HEK293 (cell line): ENCODE results near the gene TESMIN.
A peak's percentile ranks its signal among the peaks of the same experiment; 100 is the strongest.

Source experiments
- CTCF ChIA-PET: fragments of 350-600 bp; formaldehyde crosslinking; extraction: SDS; loops from one replicate; lab custom pipeline; 2021; ENCODE audit warnings: antibody characterized with exemption; lab: Yijun Ruan, JAX
- POLR2A ChIA-PET: fragments of 300-600 bp; formaldehyde crosslinking; extraction: SDS; loops from one replicate; lab custom pipeline; 2020; ENCODE audit warnings: antibody characterized with exemption, inconsistent platforms; lab: Yijun Ruan, JAX
- H3K27ac ChIP-seq: fragments of 200-500 bp; sonication (Bioruptor generic); 2 replicates; pipeline ENCODE4 v1.5.1; 2014; ENCODE audit warnings: low read depth, low read length, control low read depth, inconsistent platforms; ENCODE audit errors: extremely low read depth
- H3K36me3 ChIP-seq, 2 experiments: fragments of 200-500 bp in 1 of 2; sonication (Bioruptor generic) in 1 of 2; 1 replicate in 1 of 2; 2 replicates in 1 of 2; pipeline ENCODE4 v1.5.1; 2014 to 2017; ENCODE audit warnings: inconsistent platforms in 2 of 2, low read length in 2 of 2; ENCODE audit not compliant: control insufficient read depth in 2 of 2, insufficient read depth in 1 of 2
- H3K4me1 ChIP-seq: fragments of 200-500 bp; sonication (Bioruptor generic); 2 replicates; pipeline ENCODE4 v1.5.1; 2014; ENCODE audit warnings: mild to moderate bottlenecking, low read length, inconsistent platforms; ENCODE audit not compliant: control insufficient read depth, insufficient read depth
- H3K4me3 ChIP-seq: 2 replicates; pipeline ENCODE4 v1.5.1; 2011; ENCODE audit warnings: low read depth, mild to moderate bottlenecking, control low read depth, low read length, moderate library complexity
- H3K9me3 ChIP-seq: fragments of 200-500 bp; sonication (Bioruptor generic); 2 replicates; pipeline ENCODE4 v1.5.1; 2014; ENCODE audit warnings: low read depth, low read length, inconsistent platforms; ENCODE audit not compliant: control insufficient read depth, insufficient read depth
- GFI1B ChIP-seq: fragments of 450-650 bp; formaldehyde crosslinking; IDR thresholded peaks from 2 replicates; pipeline ENCODE4 v1.5.1; 2016; ENCODE audit warnings: missing biosample characterization, missing genetic modification characterization
- HOXC10 ChIP-seq: sonication (generic); formaldehyde crosslinking; IDR thresholded peaks from 2 replicates; pipeline ENCODE4 v1.8.1; 2023; ENCODE audit warnings: mild to moderate bottlenecking, missing genetic modification reagents
- MZF1 ChIP-seq: fragments of 450-650 bp; formaldehyde crosslinking; IDR thresholded peaks from 2 replicates; pipeline ENCODE4 v1.5.1; 2017; ENCODE audit warnings: missing biosample characterization, missing genetic modification characterization, borderline replicate concordance
- TCF7L2 ChIP-seq: IDR thresholded peaks from 2 replicates; pipeline ENCODE4 v1.6.1; 2011; ENCODE audit warnings: low read depth, mild to moderate bottlenecking, inconsistent platforms, low read length, moderate library complexity, borderline replicate concordance
- TRIM28 ChIP-seq: IDR thresholded peaks from 2 replicates; pipeline ENCODE4 v1.6.1; 2011; ENCODE audit warnings: low read length, control low read depth, borderline replicate concordance
- YY1 ChIP-seq: fragments of 450-650 bp; formaldehyde crosslinking; IDR thresholded peaks from 2 replicates; pipeline ENCODE4 v1.5.1; 2018; ENCODE audit warnings: missing biosample characterization, missing genetic modification characterization
- YY2 ChIP-seq: fragments of 450-650 bp; formaldehyde crosslinking; IDR thresholded peaks from 2 replicates; pipeline ENCODE4 v1.5.1; 2016; ENCODE audit warnings: missing biosample characterization, missing genetic modification characterization
- ZBTB1 ChIP-seq: fragments of 450-650 bp; formaldehyde crosslinking; IDR thresholded peaks from 2 replicates; pipeline ENCODE4 v1.5.1; 2016; ENCODE audit warnings: missing biosample characterization, missing genetic modification characterization
- ZBTB48 ChIP-seq: fragments of 450-650 bp; formaldehyde crosslinking; IDR thresholded peaks from 2 replicates; pipeline ENCODE4 v1.5.1; 2016; ENCODE audit warnings: missing biosample characterization, missing genetic modification characterization
- ZNF214 ChIP-seq: fragments of 450-650 bp; formaldehyde crosslinking; IDR thresholded peaks from 2 replicates; pipeline ENCODE4 v1.5.1; 2017; ENCODE audit warnings: missing biosample characterization, mild to moderate bottlenecking, missing genetic modification characterization, borderline replicate concordance
- ZNF239 ChIP-seq: fragments of 450-650 bp; formaldehyde crosslinking; IDR thresholded peaks from 2 replicates; pipeline ENCODE4 v1.5.1; 2016; ENCODE audit warnings: missing biosample characterization, missing genetic modification characterization
- ZNF266 ChIP-seq: fragments of 450-650 bp; formaldehyde crosslinking; IDR thresholded peaks from 2 replicates; pipeline ENCODE4 v1.5.1; 2016; ENCODE audit warnings: missing biosample characterization, missing genetic modification characterization, low read depth
- ZNF324 ChIP-seq: fragments of 450-650 bp; formaldehyde crosslinking; IDR thresholded peaks from 2 replicates; pipeline ENCODE4 v1.5.1; 2016; ENCODE audit warnings: missing biosample characterization, missing genetic modification characterization
- ZNF335 ChIP-seq: fragments of 450-650 bp; formaldehyde crosslinking; conservative IDR thresholded peaks from 2 replicates; pipeline ENCODE4 v1.5.1; 2016; ENCODE audit warnings: missing biosample characterization, missing genetic modification characterization
- ZNF48 ChIP-seq: fragments of 450-650 bp; formaldehyde crosslinking; IDR thresholded peaks from 2 replicates; pipeline ENCODE4 v1.5.1; 2016; ENCODE audit warnings: missing biosample characterization, missing genetic modification characterization
- ZNF501 ChIP-seq: fragments of 450-650 bp; formaldehyde crosslinking; IDR thresholded peaks from 2 replicates; pipeline ENCODE4 v1.5.1; 2016; ENCODE audit warnings: missing biosample characterization, missing genetic modification characterization
- ZNF549 ChIP-seq: fragments of 450-650 bp; IDR thresholded peaks from 2 replicates; pipeline ENCODE4 v1.5.1; 2018; ENCODE audit warnings: missing biosample characterization, missing genetic modification characterization, mild to moderate bottlenecking, inconsistent platforms, moderate library complexity
- ZNF560 ChIP-seq: fragments of 450-650 bp; formaldehyde crosslinking; IDR thresholded peaks from 2 replicates; pipeline ENCODE4 v1.5.1; 2017; ENCODE audit warnings: missing biosample characterization, missing genetic modification characterization, borderline replicate concordance
- ZNF664 ChIP-seq: fragments of 450-650 bp; formaldehyde crosslinking; IDR thresholded peaks from 2 replicates; pipeline ENCODE4 v1.5.1; 2016; ENCODE audit warnings: missing biosample characterization, missing genetic modification characterization
- ZNF707 ChIP-seq: fragments of 450-650 bp; formaldehyde crosslinking; IDR thresholded peaks from 2 replicates; pipeline ENCODE4 v1.5.1; 2016; ENCODE audit warnings: missing biosample characterization, missing genetic modification characterization
- TF ChIP-seq, protein P1 (sequence below): fragments of 450-650 bp; formaldehyde crosslinking; optimal IDR thresholded peaks from 2 replicates; pipeline ENCODE3; 2016; ENCODE audit warnings: missing biosample characterization, mild to moderate bottlenecking, missing genetic modification characterization
- TF ChIP-seq, protein P2 (sequence below): fragments of 450-650 bp; formaldehyde crosslinking; IDR thresholded peaks from 2 replicates; pipeline ENCODE4 v1.5.1; 2016; ENCODE audit warnings: missing biosample characterization, missing genetic modification characterization
- TF ChIP-seq, protein P3 (sequence below): IDR thresholded peaks from 2 replicates; pipeline ENCODE4 v1.6.1; 2011; ENCODE audit warnings: mild to moderate bottlenecking, low read depth, low read length, borderline replicate concordance
- TF ChIP-seq, protein P4 (sequence below): fragments of 450-650 bp; formaldehyde crosslinking; IDR thresholded peaks from 2 replicates; pipeline ENCODE4 v1.5.1; 2016; ENCODE audit warnings: missing biosample characterization, missing genetic modification characterization
- TF ChIP-seq, protein P5 (sequence below): fragments of 450-650 bp; formaldehyde crosslinking; IDR thresholded peaks from 2 replicates; pipeline ENCODE4 v1.5.1; 2017; ENCODE audit warnings: missing biosample characterization, missing genetic modification characterization
- TF ChIP-seq, protein P6 (sequence below): fragments of 450-650 bp; formaldehyde crosslinking; IDR thresholded peaks from 2 replicates; pipeline ENCODE4 v1.5.1; 2016; ENCODE audit warnings: missing biosample characterization, missing genetic modification characterization

Gene TESMIN

DNA sequence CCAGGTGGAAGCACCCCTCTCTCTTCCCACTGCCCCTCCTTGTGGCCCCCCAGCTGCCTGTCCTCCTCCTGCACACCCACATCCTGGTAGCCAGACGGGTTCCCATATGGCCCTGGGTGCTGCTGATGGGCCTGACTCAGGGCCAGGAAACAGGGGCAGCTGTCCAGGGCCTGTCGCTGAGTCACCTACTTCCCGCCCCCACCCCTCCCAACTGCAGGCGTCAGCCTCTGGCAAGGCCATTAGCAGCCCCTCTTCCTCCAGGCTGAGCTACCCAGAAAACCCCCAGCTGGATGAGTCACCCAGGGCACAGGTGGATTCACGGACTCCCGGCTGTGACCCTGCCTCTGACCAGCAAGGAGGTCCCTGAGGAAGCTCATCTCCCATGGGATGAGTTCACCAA is 73.9 kb downstream of the TESMIN start (continued):
- no peak for TF ChIP-seq ZNF501
- TF ChIP-seq ZBTB1 = no peak
- TF ChIP-seq ZNF335 (tag by site-specific recombination) = 0 out of 2 replicates have a peak, but pooled peaks have one; percentile 38
- TF ChIP-seq, protein P1, sequence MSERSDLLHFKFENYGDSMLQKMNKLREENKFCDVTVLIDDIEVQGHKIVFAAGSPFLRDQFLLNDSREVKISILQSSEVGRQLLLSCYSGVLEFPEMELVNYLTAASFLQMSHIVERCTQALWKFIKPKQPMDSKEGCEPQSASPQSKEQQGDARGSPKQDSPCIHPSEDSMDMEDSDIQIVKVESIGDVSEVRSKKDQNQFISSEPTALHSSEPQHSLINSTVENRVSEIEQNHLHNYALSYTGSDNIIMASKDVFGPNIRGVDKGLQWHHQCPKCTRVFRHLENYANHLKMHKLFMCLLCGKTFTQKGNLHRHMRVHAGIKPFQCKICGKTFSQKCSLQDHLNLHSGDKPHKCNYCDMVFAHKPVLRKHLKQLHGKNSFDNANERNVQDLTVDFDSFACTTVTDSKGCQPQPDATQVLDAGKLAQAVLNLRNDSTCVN (tag by site-specific recombination) = no peak
- TF ChIP-seq TCF7L2 = no peak
- TF ChIP-seq YY1 = no peak
- TF ChIP-seq, protein P2, sequence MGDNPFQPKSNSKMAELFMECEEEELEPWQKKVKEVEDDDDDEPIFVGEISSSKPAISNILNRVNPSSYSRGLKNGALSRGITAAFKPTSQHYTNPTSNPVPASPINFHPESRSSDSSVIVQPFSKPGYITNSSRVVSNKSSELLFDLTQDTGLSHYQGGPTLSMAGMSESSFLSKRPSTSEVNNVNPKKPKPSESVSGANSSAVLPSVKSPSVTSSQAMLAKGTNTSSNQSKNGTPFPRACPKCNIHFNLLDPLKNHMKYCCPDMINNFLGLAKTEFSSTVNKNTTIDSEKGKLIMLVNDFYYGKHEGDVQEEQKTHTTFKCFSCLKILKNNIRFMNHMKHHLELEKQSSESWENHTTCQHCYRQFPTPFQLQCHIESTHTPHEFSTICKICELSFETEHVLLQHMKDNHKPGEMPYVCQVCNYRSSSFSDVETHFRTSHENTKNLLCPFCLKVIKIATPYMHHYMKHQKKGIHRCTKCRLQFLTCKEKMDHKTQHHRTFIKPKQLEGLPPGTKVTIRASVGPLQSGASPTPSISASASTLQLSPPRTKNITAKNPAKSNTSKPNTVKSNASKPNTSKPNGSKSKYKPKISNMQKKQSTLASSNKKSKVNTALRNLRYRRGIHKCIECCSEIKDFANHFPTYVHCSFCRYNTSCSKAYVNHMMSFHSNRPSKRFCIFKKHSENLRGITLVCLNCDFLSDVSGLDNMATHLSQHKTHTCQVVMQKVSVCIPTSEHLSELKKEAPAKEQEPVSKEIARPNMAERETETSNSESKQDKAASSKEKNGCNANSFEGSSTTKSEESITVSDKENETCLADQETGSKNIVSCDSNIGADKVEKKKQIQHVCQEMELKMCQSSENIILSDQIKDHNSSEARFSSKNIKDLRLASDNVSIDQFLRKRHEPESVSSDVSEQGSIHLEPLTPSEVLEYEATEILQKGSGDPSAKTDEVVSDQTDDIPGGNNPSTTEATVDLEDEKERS (tag by site-specific recombination) = no peak
- no peak for TF ChIP-seq YY2 (tag by site-specific recombination)
- TF ChIP-seq, protein P3, sequence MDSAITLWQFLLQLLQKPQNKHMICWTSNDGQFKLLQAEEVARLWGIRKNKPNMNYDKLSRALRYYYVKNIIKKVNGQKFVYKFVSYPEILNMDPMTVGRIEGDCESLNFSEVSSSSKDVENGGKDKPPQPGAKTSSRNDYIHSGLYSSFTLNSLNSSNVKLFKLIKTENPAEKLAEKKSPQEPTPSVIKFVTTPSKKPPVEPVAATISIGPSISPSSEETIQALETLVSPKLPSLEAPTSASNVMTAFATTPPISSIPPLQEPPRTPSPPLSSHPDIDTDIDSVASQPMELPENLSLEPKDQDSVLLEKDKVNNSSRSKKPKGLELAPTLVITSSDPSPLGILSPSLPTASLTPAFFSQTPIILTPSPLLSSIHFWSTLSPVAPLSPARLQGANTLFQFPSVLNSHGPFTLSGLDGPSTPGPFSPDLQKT = no peak
- TF ChIP-seq, all 188 proteins: peak for 13

DNA sequence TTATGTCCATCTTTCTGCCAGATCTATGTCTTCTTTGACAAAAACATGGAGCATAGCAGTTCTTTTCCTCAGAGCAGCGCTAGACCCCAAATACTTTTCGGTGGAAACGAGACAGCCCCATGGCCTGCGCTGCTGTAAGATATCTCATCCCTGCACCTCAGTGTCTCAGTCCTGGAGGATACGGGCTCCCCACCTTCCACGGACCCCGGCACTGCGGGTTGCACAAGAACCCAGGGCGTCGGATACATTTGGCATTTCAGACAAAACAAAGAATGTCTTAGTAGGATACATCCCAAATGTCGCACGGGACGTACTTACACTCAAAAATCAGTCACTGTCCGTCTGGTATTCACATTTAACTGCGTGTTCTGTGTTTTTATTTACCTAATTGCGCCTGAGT is 76.9 kb downstream of the TESMIN start:
- Histone ChIP-seq H3K36me3 (no peaks in the 10 kb centered on the region), H3K4me3 (no peak overlapping the region), H3K9me3 (no peaks in the 10 kb centered on the region), H3K4me1 (peaks cover 3% of the 10 kb centered on the region; the same call in 1 of the 2 replicates), H3K27ac (no peak overlapping the region)
- ChIA-PET POLR2A (no interaction called here), CTCF (interaction anchor here (1.2 kb wide), 1 partner anchor 194 kb away, joined by 4 read pairs; no protein-coding TSS in a partner anchor)
- TF ChIP-seq, protein P1 (tag by site-specific recombination) = no peak
- TF ChIP-seq GFI1B (tag by site-specific recombination) (no peak), ZNF266 (tag by site-specific recombination) (no peak), ZNF324 (tag by site-specific recombination) (no peak), ZNF707 (tag by site-specific recombination) (no peak), ZBTB48 (no peak), ZNF214 (tag by site-specific recombination) (no peak), HOXC10 (CRISPR knock-in tag) (no peak), ZNF48 (tag by site-specific recombination) (no peak), TRIM28 (no peak), ZNF549 (tag by site-specific recombination) (no peak), MZF1 (tag by site-specific recombination) (no peak), ZNF560 (tag by site-specific recombination) (no peak), ZNF664 (tag by site-specific recombination) (no peak), ZNF239 (no peak)
- TF ChIP-seq, protein P4, sequence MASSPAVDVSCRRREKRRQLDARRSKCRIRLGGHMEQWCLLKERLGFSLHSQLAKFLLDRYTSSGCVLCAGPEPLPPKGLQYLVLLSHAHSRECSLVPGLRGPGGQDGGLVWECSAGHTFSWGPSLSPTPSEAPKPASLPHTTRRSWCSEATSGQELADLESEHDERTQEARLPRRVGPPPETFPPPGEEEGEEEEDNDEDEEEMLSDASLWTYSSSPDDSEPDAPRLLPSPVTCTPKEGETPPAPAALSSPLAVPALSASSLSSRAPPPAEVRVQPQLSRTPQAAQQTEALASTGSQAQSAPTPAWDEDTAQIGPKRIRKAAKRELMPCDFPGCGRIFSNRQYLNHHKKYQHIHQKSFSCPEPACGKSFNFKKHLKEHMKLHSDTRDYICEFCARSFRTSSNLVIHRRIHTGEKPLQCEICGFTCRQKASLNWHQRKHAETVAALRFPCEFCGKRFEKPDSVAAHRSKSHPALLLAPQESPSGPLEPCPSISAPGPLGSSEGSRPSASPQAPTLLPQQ (tag by site-specific recombination) = no peak
- TF ChIP-seq, protein P5, sequence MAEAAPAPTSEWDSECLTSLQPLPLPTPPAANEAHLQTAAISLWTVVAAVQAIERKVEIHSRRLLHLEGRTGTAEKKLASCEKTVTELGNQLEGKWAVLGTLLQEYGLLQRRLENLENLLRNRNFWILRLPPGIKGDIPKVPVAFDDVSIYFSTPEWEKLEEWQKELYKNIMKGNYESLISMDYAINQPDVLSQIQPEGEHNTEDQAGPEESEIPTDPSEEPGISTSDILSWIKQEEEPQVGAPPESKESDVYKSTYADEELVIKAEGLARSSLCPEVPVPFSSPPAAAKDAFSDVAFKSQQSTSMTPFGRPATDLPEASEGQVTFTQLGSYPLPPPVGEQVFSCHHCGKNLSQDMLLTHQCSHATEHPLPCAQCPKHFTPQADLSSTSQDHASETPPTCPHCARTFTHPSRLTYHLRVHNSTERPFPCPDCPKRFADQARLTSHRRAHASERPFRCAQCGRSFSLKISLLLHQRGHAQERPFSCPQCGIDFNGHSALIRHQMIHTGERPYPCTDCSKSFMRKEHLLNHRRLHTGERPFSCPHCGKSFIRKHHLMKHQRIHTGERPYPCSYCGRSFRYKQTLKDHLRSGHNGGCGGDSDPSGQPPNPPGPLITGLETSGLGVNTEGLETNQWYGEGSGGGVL (tag by site-specific recombination) = no peak
- TF ChIP-seq, protein P6, sequence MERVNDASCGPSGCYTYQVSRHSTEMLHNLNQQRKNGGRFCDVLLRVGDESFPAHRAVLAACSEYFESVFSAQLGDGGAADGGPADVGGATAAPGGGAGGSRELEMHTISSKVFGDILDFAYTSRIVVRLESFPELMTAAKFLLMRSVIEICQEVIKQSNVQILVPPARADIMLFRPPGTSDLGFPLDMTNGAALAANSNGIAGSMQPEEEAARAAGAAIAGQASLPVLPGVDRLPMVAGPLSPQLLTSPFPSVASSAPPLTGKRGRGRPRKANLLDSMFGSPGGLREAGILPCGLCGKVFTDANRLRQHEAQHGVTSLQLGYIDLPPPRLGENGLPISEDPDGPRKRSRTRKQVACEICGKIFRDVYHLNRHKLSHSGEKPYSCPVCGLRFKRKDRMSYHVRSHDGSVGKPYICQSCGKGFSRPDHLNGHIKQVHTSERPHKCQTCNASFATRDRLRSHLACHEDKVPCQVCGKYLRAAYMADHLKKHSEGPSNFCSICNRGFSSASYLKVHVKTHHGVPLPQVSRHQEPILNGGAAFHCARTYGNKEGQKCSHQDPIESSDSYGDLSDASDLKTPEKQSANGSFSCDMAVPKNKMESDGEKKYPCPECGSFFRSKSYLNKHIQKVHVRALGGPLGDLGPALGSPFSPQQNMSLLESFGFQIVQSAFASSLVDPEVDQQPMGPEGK = no peak
